GM19043 (cell line): Measurements from ENCODE around the gene DHCR7.

Source experiments
- ATAC-seq: cut with Tn5 transposase; IDR thresholded peaks from one replicate; pipeline ENCODE4 v1.9.1; 2021; ENCODE audit warnings: low read depth; ENCODE audit not compliant: unreplicated experiment

DHCR7 gene

GRCh38 chr11:71442123-71442522 is 6.1 kb downstream of the DHCR7 start:
- no peak for ATAC-seq

- ATAC-seq: no peak
Measured at GRCh38 chr11:71441251-71441650, 6.9 kb downstream of the DHCR7 start.

GRCh38 chr11:71440021-71440755 is 8.0 kb downstream of the DHCR7 start:
- ATAC-seq: no peak

GRCh38 chr11:71438650-71439049 is 9.5 kb downstream of the DHCR7 start:
- ATAC-seq: no peak

- ATAC-seq: no peak
Measured at GRCh38 chr11:71437879-71438278, 10.3 kb downstream of the DHCR7 start.

GRCh38 chr11:71437399-71437798 is 10.8 kb downstream of the DHCR7 start:
- ATAC-seq: no peak

GRCh38 chr11:71436861-71437260 is 11.3 kb downstream of the DHCR7 start:
- no peak for ATAC-seq

- no peak for ATAC-seq
Measured at GRCh38 chr11:71435278-71435951, 12.8 kb downstream of the DHCR7 start.

- no peak for ATAC-seq
Measured at GRCh38 chr11:71434576-71435130, 13.5 kb downstream of the DHCR7 start.

- ATAC-seq: no peak
Measured at GRCh38 chr11:71433648-71434450, 14.3 kb downstream of the DHCR7 start.

GRCh38 chr11:71432761-71433647 is 15.2 kb downstream of the DHCR7 start:
- ATAC-seq: no peak

GRCh38 chr11:71431271-71431670 is 16.9 kb downstream of the DHCR7 start:
- ATAC-seq: no peak

- ATAC-seq: no peak
Measured at GRCh38 chr11:71430166-71430565, 18.0 kb downstream of the DHCR7 start.

- no peak for ATAC-seq
Measured at GRCh38 chr11:71429701-71430100, 18.5 kb downstream of the DHCR7 start.

- no peak for ATAC-seq
Measured at GRCh38 chr11:71428861-71429435, 19.2 kb downstream of the DHCR7 start.

- no peak for ATAC-seq
Measured at GRCh38 chr11:71426413-71426812, 21.8 kb downstream of the DHCR7 start.

GRCh38 chr11:71425860-71426259 is 22.3 kb downstream of the DHCR7 start:
- no peak for ATAC-seq

- no peak for ATAC-seq
Measured at GRCh38 chr11:71425409-71425808, 22.8 kb downstream of the DHCR7 start.

GRCh38 chr11:71423181-71423790 is 24.9 kb downstream of the DHCR7 start:
- no peak for ATAC-seq
